H9 (cell line): Measurements from ENCODE around the gene OR5M8. TPM values are rescaled to one million over a fixed set of nuclear protein-coding genes. Genes with fewer than 3 reads are reported as not detected.

Experiments used
- DNase-seq: peaks from one replicate; pipeline ENCODE4 v3.0.0-alpha.2; 2017
- H2AFZ ChIP-seq: one replicate; pipeline ENCODE4 v1.6.1; 2013; ENCODE audit warnings: mild to moderate bottlenecking, low read length, control low read depth, moderate library complexity
- H2AK5ac ChIP-seq: 2 replicates; pipeline ENCODE4 v1.6.1; 2013; ENCODE audit warnings: low read length, control low read depth, mixed read lengths; ENCODE audit not compliant: insufficient read length
- H2BK120ac ChIP-seq: one replicate; pipeline ENCODE4 v1.6.1; 2013; ENCODE audit warnings: low read depth, mild to moderate bottlenecking, low read length, control low read depth, inconsistent platforms; ENCODE audit not compliant: poor library complexity, severe bottlenecking
- H2BK12ac ChIP-seq: 2 replicates; pipeline ENCODE4 v1.6.1; 2013; ENCODE audit warnings: low read length, control low read depth, mixed read lengths, low read depth; ENCODE audit not compliant: insufficient read length
- H2BK15ac ChIP-seq: 2 replicates; pipeline ENCODE4 v1.6.1; 2013; ENCODE audit warnings: low read depth, low read length, control low read depth
- H2BK20ac ChIP-seq: one replicate; pipeline ENCODE4 v1.6.1; 2013; ENCODE audit warnings: low read depth, mild to moderate bottlenecking, low read length, control low read depth, inconsistent platforms; ENCODE audit not compliant: poor library complexity, severe bottlenecking
- H2BK5ac ChIP-seq: 2 replicates; pipeline ENCODE4 v1.6.1; 2013; ENCODE audit warnings: low read length, control low read depth, mixed read lengths; ENCODE audit not compliant: insufficient read length
- H3K14ac ChIP-seq: 2 replicates; pipeline ENCODE4 v1.6.1; 2013; ENCODE audit warnings: low read length, control low read depth; ENCODE audit not compliant: insufficient read depth
- H3K18ac ChIP-seq: 2 replicates; pipeline ENCODE4 v1.6.1; 2013; ENCODE audit warnings: low read depth, mild to moderate bottlenecking, mixed read lengths, low read length, control low read depth; ENCODE audit not compliant: insufficient read length
- H3K23ac ChIP-seq: 2 replicates; pipeline ENCODE4 v1.6.1; 2013; ENCODE audit warnings: low read length, control low read depth, mixed read lengths, low read depth; ENCODE audit not compliant: insufficient read length
- H3K23me2 ChIP-seq: 2 replicates; pipeline ENCODE4 v1.6.1; 2013; ENCODE audit warnings: low read depth, mild to moderate bottlenecking, mixed read lengths, low read length, control low read depth; ENCODE audit not compliant: insufficient read length, poor library complexity, severe bottlenecking
- H3K27ac ChIP-seq: 2 replicates; pipeline ENCODE4 v1.5.1; 2013; ENCODE audit warnings: low read length, control low read depth, mixed read lengths, low read depth; ENCODE audit not compliant: insufficient read length
- H3K27me3 ChIP-seq: 2 replicates; pipeline ENCODE4 v1.6.1; 2013; ENCODE audit warnings: low read length, control low read depth, inconsistent platforms; ENCODE audit not compliant: insufficient read depth
- H3K4ac ChIP-seq: 2 replicates; pipeline ENCODE4 v1.6.1; 2013; ENCODE audit warnings: low read depth, mild to moderate bottlenecking, control low read depth, inconsistent platforms, low read length, moderate library complexity
- H3K4me1 ChIP-seq: 2 replicates; pipeline ENCODE4 v1.6.1; 2013; ENCODE audit warnings: low read length, control low read depth, inconsistent platforms; ENCODE audit not compliant: insufficient read depth
- H3K4me2 ChIP-seq: 2 replicates; pipeline ENCODE4 v1.6.1; 2013; ENCODE audit warnings: low read length, control low read depth, mixed read lengths; ENCODE audit not compliant: insufficient read length, insufficient read depth
- H3K56ac ChIP-seq: 2 replicates; pipeline ENCODE4 v1.6.1; 2013; ENCODE audit warnings: low read depth, mild to moderate bottlenecking, mixed read lengths, low read length, control low read depth; ENCODE audit not compliant: insufficient read length
- H3K79me1 ChIP-seq: 2 replicates; pipeline ENCODE4 v1.6.1; 2013; ENCODE audit warnings: low read depth, mild to moderate bottlenecking, moderate library complexity, low read length, control low read depth, inconsistent platforms; ENCODE audit not compliant: insufficient read depth, poor library complexity, severe bottlenecking
- H3K79me2 ChIP-seq: 2 replicates; pipeline ENCODE4 v1.6.1; 2013; ENCODE audit warnings: low read length, control low read depth, inconsistent platforms; ENCODE audit not compliant: insufficient read depth
- H3K9ac ChIP-seq: 2 replicates; pipeline ENCODE4 v1.6.1; 2013; ENCODE audit warnings: low read length, control low read depth, mixed read lengths; ENCODE audit not compliant: insufficient read length; ENCODE audit errors: extremely low read depth
- H3K9me3 ChIP-seq: one replicate; pipeline ENCODE4 v1.6.1; 2013; ENCODE audit warnings: low read depth, low read length, inconsistent platforms; ENCODE audit not compliant: control insufficient read depth
- H3T11ph ChIP-seq: one replicate; pipeline ENCODE4 v1.6.1; 2013; ENCODE audit warnings: mild to moderate bottlenecking, low read length, control low read depth, inconsistent platforms
- H4K20me1 ChIP-seq: one replicate; pipeline ENCODE4 v1.6.1; 2013; ENCODE audit not compliant: control insufficient read depth, insufficient read length, insufficient read depth
- H4K5ac ChIP-seq: 2 replicates; pipeline ENCODE4 v1.6.1; 2013; ENCODE audit warnings: low read depth, mild to moderate bottlenecking, mixed read lengths, low read length, control low read depth; ENCODE audit not compliant: insufficient read length
- H4K8ac ChIP-seq: replicated peaks from 2 replicates; pipeline ENCODE4 v1.6.1; 2013; ENCODE audit warnings: low read length, control low read depth, mixed read lengths, low read depth; ENCODE audit not compliant: insufficient read length
- H4K91ac ChIP-seq: 2 replicates; pipeline ENCODE4 v1.6.1; 2013; ENCODE audit warnings: low read depth, mild to moderate bottlenecking, moderate library complexity, mixed read lengths, low read length, control low read depth; ENCODE audit not compliant: insufficient read length
- H3K27ac Mint-ChIP-seq, 3 experiments: 2 replicates in 2 of 3; 3 replicates in 1 of 3; pipeline ENCODE4 v1.8.0; 2020 to 2021; ENCODE audit warnings: mixed read lengths in 3 of 3, mild to moderate bottlenecking in 1 of 3, moderate library complexity in 1 of 3
- H3K27me3 Mint-ChIP-seq: 2 replicates; pipeline ENCODE4 v1.8.0; 2021; ENCODE audit warnings: low read depth, mild to moderate bottlenecking, moderate library complexity, mixed read lengths
- H3K36me3 Mint-ChIP-seq, 3 experiments: 2 replicates in 2 of 3; 3 replicates in 1 of 3; pipeline ENCODE4 v1.8.0; 2020 to 2021; ENCODE audit warnings: low read depth in 3 of 3, mixed read lengths in 3 of 3; ENCODE audit not compliant: insufficient read depth in 1 of 3
- H3K4me1 Mint-ChIP-seq, 2 experiments: 2 replicates each; pipeline ENCODE4 v1.8.0; 2020; ENCODE audit warnings: mixed read lengths in 2 of 2
- H3K4me3 Mint-ChIP-seq, 2 experiments: 2 replicates in 1 of 2; 3 replicates in 1 of 2; pipeline ENCODE4 v1.8.0; 2020 to 2021; ENCODE audit warnings: mild to moderate bottlenecking in 2 of 2, mixed read lengths in 2 of 2, moderate library complexity in 1 of 2
- H3K9me3 Mint-ChIP-seq, 2 experiments: 2 replicates in 1 of 2; 3 replicates in 1 of 2; pipeline ENCODE4 v1.8.0; 2020; ENCODE audit warnings: mild to moderate bottlenecking in 2 of 2, mixed read lengths in 2 of 2, moderate library complexity in 1 of 2
- CTCF ChIP-seq: fragments of 200-600 bp; sonication (generic); conservative IDR thresholded peaks from 3 replicates; pipeline ENCODE4 v1.8.0; 2021; ENCODE audit warnings: antibody characterized with exemption, mild to moderate bottlenecking
- WGBS: extraction: QIAGEN DNeasy Blood & Tissue Kit; methylation state at CpG from one replicate; pipeline ENCODE4 v1.1.7; 2013; ENCODE audit warnings: missing lambda C conversion rate, low lambda C conversion rate, mixed read lengths; ENCODE audit not compliant: insufficient read length; ENCODE audit errors: extremely low coverage; 5-methylcytosine and 5-hydroxymethylcytosine counted together
- total RNA-seq: library from RNA; stranded (reverse); gene quantifications from 2 replicates; pipeline ENCODE4 v1.2.1, GENCODE V29; 2021

OR5M8 gene
- total RNA-seq, 1 experiment from 2014 or later = not detected

DNA sequence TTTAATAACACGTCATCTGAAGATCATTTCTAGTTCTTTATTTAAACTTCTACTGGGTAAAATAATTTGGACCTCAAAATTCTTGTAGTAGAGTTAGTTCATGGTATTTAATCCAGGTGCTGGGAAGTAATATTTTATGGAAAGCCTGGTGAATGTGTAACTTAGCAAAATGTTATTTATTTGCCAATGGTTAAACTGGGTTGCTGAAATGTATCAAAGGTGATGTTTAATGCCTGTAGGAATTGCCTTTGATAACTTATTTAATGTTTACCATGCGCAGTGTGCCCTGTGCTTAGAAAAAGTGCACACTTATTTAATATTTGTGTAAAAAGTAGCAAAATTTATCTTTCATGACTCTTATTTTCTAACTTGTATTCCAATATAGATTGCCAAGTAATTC is 40.7 kb upstream of the OR5M8 start:
- Histone ChIP-seq H4K20me1 (no peaks in the 10 kb centered on the region), H3K4me1 (no peaks in the 10 kb centered on the region), H3T11ph (no peak overlapping the region), H2BK15ac (no peak overlapping the region), H2AK5ac (no peak overlapping the region), H2BK120ac (no peak overlapping the region), H3K79me1 (no peaks in the 10 kb centered on the region), H3K23me2 (no peaks in the 10 kb centered on the region), H3K9ac (no peak overlapping the region), H3K4ac (no peak overlapping the region), H3K79me2 (no peaks in the 10 kb centered on the region), H3K27me3 (no peaks in the 10 kb centered on the region), H2AFZ (no peak overlapping the region), H4K8ac (no peak overlapping the region), H3K4me2 (no peak overlapping the region), H3K9me3 (no peaks in the 10 kb centered on the region), H4K5ac (no peak overlapping the region), H2BK5ac (no peak overlapping the region), H2BK12ac (no peak overlapping the region), H3K56ac (no peak overlapping the region), H4K91ac (no peak overlapping the region), H3K23ac (no peak overlapping the region), H3K18ac (no peak overlapping the region), H3K27ac (no peak overlapping the region), H3K14ac (no peak overlapping the region), H2BK20ac (no peak overlapping the region)
- no peak for DNase-seq
- no CpG with 5 or more reads among the region's 2 CpGs for WGBS
- H3K9me3 Mint-ChIP-seq = peaks cover 2 to 9% of the 10 kb centered on the region in 2 experiments; a peak in 3 of 5 replicates
- H3K4me1 Mint-ChIP-seq = no peaks in the 10 kb centered on the region
- no peak overlapping the region for H3K4me3 Mint-ChIP-seq
- 0 out of 7 replicates have a peak, but pooled peaks cover 0 to 4% (median 0%) of the 10 kb centered on the region in 3 experiments for H3K36me3 Mint-ChIP-seq
- H3K27me3 Mint-ChIP-seq = no peaks in the 10 kb centered on the region
- no peak overlapping the region for H3K27ac Mint-ChIP-seq
- TF ChIP-seq CTCF = no peak
